ENCODE data around the gene WWOX.

The WWOX gene

GRCh38 chr16:79130616-79131015 is 1031.2 kb downstream of the WWOX start:
- Histone ChIP-seq H3K9me3 (ENCODE audit: control insufficient read depth in 2 of 2, low read length in 2 of 2) (no peaks in the 10 kb centered on the region), H3K27ac (ENCODE audit: low read length) (no peak overlapping the region), H3K4me1 (ENCODE audit: control insufficient read depth, insufficient read depth, low read length) (peaks cover 9% of the 10 kb centered on the region), H3K36me3 (ENCODE audit: control insufficient read depth in 2 of 2, insufficient read depth in 2 of 2, low read length in 2 of 2) (no peaks in the 10 kb centered on the region), H3K9ac (ENCODE audit: low read length in 2 of 2) (no peak overlapping the region), H3K4me3 (ENCODE audit: low read length in 2 of 2) (no peak overlapping the region), H3K27me3 (ENCODE audit: control insufficient read depth in 1 of 2, insufficient read depth in 2 of 2, low read length in 2 of 2) (no peaks in the 10 kb centered on the region)

GRCh38 chr16:79131321-79132075 is 1032.0 kb downstream of the WWOX start:
- no peak overlapping the region for H3K4me3 ChIP-seq (ENCODE audit: low read length in 2 of 2)
- H3K4me1 ChIP-seq (ENCODE audit: control insufficient read depth, insufficient read depth, low read length) = peaks cover 9% of the 10 kb centered on the region
- H3K9me3 ChIP-seq (ENCODE audit: control insufficient read depth in 2 of 2, low read length in 2 of 2) = no peaks in the 10 kb centered on the region
- no peaks in the 10 kb centered on the region for H3K36me3 ChIP-seq (ENCODE audit: control insufficient read depth in 2 of 2, insufficient read depth in 2 of 2, low read length in 2 of 2)
- H3K27ac ChIP-seq (ENCODE audit: low read length) = no peak overlapping the region
- no peaks in the 10 kb centered on the region for H3K27me3 ChIP-seq (ENCODE audit: control insufficient read depth in 1 of 2, insufficient read depth in 2 of 2, low read length in 2 of 2)
- no peak overlapping the region for H3K9ac ChIP-seq (ENCODE audit: low read length in 2 of 2)

- H3K9me3 ChIP-seq (ENCODE audit: control insufficient read depth in 2 of 2, low read length in 2 of 2) = no peaks in the 10 kb centered on the region
- H3K9ac ChIP-seq (ENCODE audit: low read length in 2 of 2) = no peak overlapping the region
- H3K36me3 ChIP-seq (ENCODE audit: control insufficient read depth in 2 of 2, insufficient read depth in 2 of 2, low read length in 2 of 2) = no peaks in the 10 kb centered on the region
- H3K4me3 ChIP-seq (ENCODE audit: low read length in 2 of 2) = peak overlapping the region in 1 of 2 donors; percentile 4
- H3K4me1 ChIP-seq (ENCODE audit: control insufficient read depth, insufficient read depth, low read length) = peaks cover 9% of the 10 kb centered on the region
- no peaks in the 10 kb centered on the region for H3K27me3 ChIP-seq (ENCODE audit: control insufficient read depth in 1 of 2, insufficient read depth in 2 of 2, low read length in 2 of 2)
- no peak overlapping the region for H3K27ac ChIP-seq (ENCODE audit: low read length)
These were observed 1033.2 kb downstream of the WWOX start for GRCh38 chr16:79132701-79133100.

GRCh38 chr16:79134300-79134699 is 1034.8 kb downstream of the WWOX start:
- H3K27me3 ChIP-seq (ENCODE audit: control insufficient read depth in 1 of 2, insufficient read depth in 2 of 2, low read length in 2 of 2) = no peaks in the 10 kb centered on the region
- no peaks in the 10 kb centered on the region for H3K9me3 ChIP-seq (ENCODE audit: control insufficient read depth in 2 of 2, low read length in 2 of 2)
- H3K9ac ChIP-seq (ENCODE audit: low read length in 2 of 2) = no peak overlapping the region
- H3K27ac ChIP-seq (ENCODE audit: low read length) = no peak overlapping the region
- peaks cover 14% of the 10 kb centered on the region for H3K4me1 ChIP-seq (ENCODE audit: control insufficient read depth, insufficient read depth, low read length)
- no peak overlapping the region for H3K4me3 ChIP-seq (ENCODE audit: low read length in 2 of 2)
- no peaks in the 10 kb centered on the region for H3K36me3 ChIP-seq (ENCODE audit: control insufficient read depth in 2 of 2, insufficient read depth in 2 of 2, low read length in 2 of 2)

- no peak overlapping the region for H3K9ac ChIP-seq (ENCODE audit: low read length in 2 of 2)
- no peak overlapping the region for H3K27ac ChIP-seq (ENCODE audit: low read length)
- peaks cover 14% of the 10 kb centered on the region for H3K4me1 ChIP-seq (ENCODE audit: control insufficient read depth, insufficient read depth, low read length)
- H3K36me3 ChIP-seq (ENCODE audit: control insufficient read depth in 2 of 2, insufficient read depth in 2 of 2, low read length in 2 of 2) = no peaks in the 10 kb centered on the region
- H3K9me3 ChIP-seq (ENCODE audit: control insufficient read depth in 2 of 2, low read length in 2 of 2) = no peaks in the 10 kb centered on the region
- no peaks in the 10 kb centered on the region for H3K27me3 ChIP-seq (ENCODE audit: control insufficient read depth in 1 of 2, insufficient read depth in 2 of 2, low read length in 2 of 2)
- H3K4me3 ChIP-seq (ENCODE audit: low read length in 2 of 2) = no peak overlapping the region
These were observed 1037.5 kb downstream of the WWOX start for GRCh38 chr16:79136955-79137354.

GRCh38 chr16:79137426-79137939 is 1038.0 kb downstream of the WWOX start:
- Histone ChIP-seq H3K4me1 (ENCODE audit: control insufficient read depth, insufficient read depth, low read length) (peaks cover 12% of the 10 kb centered on the region), H3K4me3 (ENCODE audit: low read length in 2 of 2) (no peak overlapping the region), H3K9ac (ENCODE audit: low read length in 2 of 2) (no peak overlapping the region), H3K27ac (ENCODE audit: low read length) (no peak overlapping the region), H3K27me3 (ENCODE audit: control insufficient read depth in 1 of 2, insufficient read depth in 2 of 2, low read length in 2 of 2) (no peaks in the 10 kb centered on the region), H3K36me3 (ENCODE audit: control insufficient read depth in 2 of 2, insufficient read depth in 2 of 2, low read length in 2 of 2) (no peaks in the 10 kb centered on the region), H3K9me3 (ENCODE audit: control insufficient read depth in 2 of 2, low read length in 2 of 2) (no peaks in the 10 kb centered on the region)

GRCh38 chr16:79139799-79140198 is 1040.3 kb downstream of the WWOX start:
- H3K27ac ChIP-seq (ENCODE audit: low read length) = no peak overlapping the region
- H3K4me3 ChIP-seq (ENCODE audit: low read length in 2 of 2) = no peak overlapping the region
- H3K9me3 ChIP-seq (ENCODE audit: control insufficient read depth in 2 of 2, low read length in 2 of 2) = no peaks in the 10 kb centered on the region
- H3K4me1 ChIP-seq (ENCODE audit: control insufficient read depth, insufficient read depth, low read length) = peaks cover 5% of the 10 kb centered on the region
- H3K36me3 ChIP-seq (ENCODE audit: control insufficient read depth in 2 of 2, insufficient read depth in 2 of 2, low read length in 2 of 2) = no peaks in the 10 kb centered on the region
- H3K9ac ChIP-seq (ENCODE audit: low read length in 2 of 2) = no peak overlapping the region
- no peaks in the 10 kb centered on the region for H3K27me3 ChIP-seq (ENCODE audit: control insufficient read depth in 1 of 2, insufficient read depth in 2 of 2, low read length in 2 of 2)

GRCh38 chr16:79143026-79143425 is 1043.6 kb downstream of the WWOX start:
- H3K36me3 ChIP-seq (ENCODE audit: control insufficient read depth in 2 of 2, insufficient read depth in 2 of 2, low read length in 2 of 2) = no peaks in the 10 kb centered on the region
- H3K27me3 ChIP-seq (ENCODE audit: control insufficient read depth in 1 of 2, insufficient read depth in 2 of 2, low read length in 2 of 2) = no peaks in the 10 kb centered on the region
- peaks cover 5% of the 10 kb centered on the region for H3K4me1 ChIP-seq (ENCODE audit: control insufficient read depth, insufficient read depth, low read length)
- no peaks in the 10 kb centered on the region for H3K9me3 ChIP-seq (ENCODE audit: control insufficient read depth in 2 of 2, low read length in 2 of 2)
- H3K9ac ChIP-seq (ENCODE audit: low read length in 2 of 2) = no peak overlapping the region
- no peak overlapping the region for H3K4me3 ChIP-seq (ENCODE audit: low read length in 2 of 2)
- no peak overlapping the region for H3K27ac ChIP-seq (ENCODE audit: low read length)

GRCh38 chr16:79150151-79150550 is 1050.7 kb downstream of the WWOX start:
- H3K27ac ChIP-seq (ENCODE audit: low read length) = no peak overlapping the region
- H3K36me3 ChIP-seq (ENCODE audit: control insufficient read depth in 2 of 2, insufficient read depth in 2 of 2, low read length in 2 of 2) = no peaks in the 10 kb centered on the region
- H3K9me3 ChIP-seq (ENCODE audit: control insufficient read depth in 2 of 2, low read length in 2 of 2) = no peaks in the 10 kb centered on the region
- no peaks in the 10 kb centered on the region for H3K27me3 ChIP-seq (ENCODE audit: control insufficient read depth in 1 of 2, insufficient read depth in 2 of 2, low read length in 2 of 2)
- no peak overlapping the region for H3K9ac ChIP-seq (ENCODE audit: low read length in 2 of 2)
- H3K4me1 ChIP-seq (ENCODE audit: control insufficient read depth, insufficient read depth, low read length) = no peaks in the 10 kb centered on the region
- no peak overlapping the region for H3K4me3 ChIP-seq (ENCODE audit: low read length in 2 of 2)

- H3K4me3 ChIP-seq (ENCODE audit: low read length in 2 of 2) = no peak overlapping the region
- no peaks in the 10 kb centered on the region for H3K4me1 ChIP-seq (ENCODE audit: control insufficient read depth, insufficient read depth, low read length)
- H3K9me3 ChIP-seq (ENCODE audit: control insufficient read depth in 2 of 2, low read length in 2 of 2) = no peaks in the 10 kb centered on the region
- no peak overlapping the region for H3K27ac ChIP-seq (ENCODE audit: low read length)
- no peaks in the 10 kb centered on the region for H3K27me3 ChIP-seq (ENCODE audit: control insufficient read depth in 1 of 2, insufficient read depth in 2 of 2, low read length in 2 of 2)
- H3K9ac ChIP-seq (ENCODE audit: low read length in 2 of 2) = no peak overlapping the region
- no peaks in the 10 kb centered on the region for H3K36me3 ChIP-seq (ENCODE audit: control insufficient read depth in 2 of 2, insufficient read depth in 2 of 2, low read length in 2 of 2)
These were observed 1051.3 kb downstream of the WWOX start for GRCh38 chr16:79150632-79151310.

- no peak overlapping the region for H3K27ac ChIP-seq (ENCODE audit: low read length)
- no peaks in the 10 kb centered on the region for H3K27me3 ChIP-seq (ENCODE audit: control insufficient read depth in 1 of 2, insufficient read depth in 2 of 2, low read length in 2 of 2)
- H3K4me1 ChIP-seq (ENCODE audit: control insufficient read depth, insufficient read depth, low read length) = no peaks in the 10 kb centered on the region
- no peaks in the 10 kb centered on the region for H3K9me3 ChIP-seq (ENCODE audit: control insufficient read depth in 2 of 2, low read length in 2 of 2)
- H3K4me3 ChIP-seq (ENCODE audit: low read length in 2 of 2) = no peak overlapping the region
- H3K36me3 ChIP-seq (ENCODE audit: control insufficient read depth in 2 of 2, insufficient read depth in 2 of 2, low read length in 2 of 2) = no peaks in the 10 kb centered on the region
- H3K9ac ChIP-seq (ENCODE audit: low read length in 2 of 2) = no peak overlapping the region
These were observed 1054.6 kb downstream of the WWOX start for GRCh38 chr16:79154086-79154485.
